KMS-11 (cell line): ENCODE measurements around the gene MB21D2.

Experiments
- H2AFZ ChIP-seq: fragments of 200-600 bp; sonication (generic); 2 replicates; pipeline ENCODE4 v1.6.1; 2016; ENCODE audit warnings: antibody characterized with exemption, mixed run types, low read depth
- H3K27ac ChIP-seq: fragments of 200-600 bp; sonication (generic); 2 replicates; pipeline ENCODE4 v1.6.1; 2016; ENCODE audit warnings: mild to moderate bottlenecking, mixed run types
- H3K27me3 ChIP-seq: fragments of 200-600 bp; sonication (generic); 2 replicates; pipeline ENCODE4 v1.6.1; 2017; ENCODE audit warnings: mild to moderate bottlenecking, low read depth, mixed run types, moderate library complexity; ENCODE audit not compliant: insufficient read depth
- H3K36me3 ChIP-seq: fragments of 200-600 bp; sonication (generic); 2 replicates; pipeline ENCODE4 v1.6.1; 2017; ENCODE audit warnings: mild to moderate bottlenecking, mixed run types; ENCODE audit not compliant: insufficient read depth
- H3K4me1 ChIP-seq: fragments of 200-600 bp; sonication (generic); 2 replicates; pipeline ENCODE4 v1.6.1; 2016; ENCODE audit warnings: mild to moderate bottlenecking, low read depth, mixed run types; ENCODE audit not compliant: poor library complexity, severe bottlenecking
- H3K4me2 ChIP-seq: fragments of 200-600 bp; sonication (generic); 2 replicates; pipeline ENCODE4 v1.7.0; 2016; ENCODE audit warnings: mild to moderate bottlenecking, mixed run types
- H3K4me3 ChIP-seq: fragments of 200-600 bp; sonication (generic); IDR thresholded peaks from 2 replicates; pipeline ENCODE4 v1.6.1; 2017; ENCODE audit warnings: low read depth, low read length, mixed read lengths; ENCODE audit not compliant: insufficient read depth
- H3K79me2 ChIP-seq: fragments of 200-600 bp; sonication (generic); 2 replicates; pipeline ENCODE4 v1.6.1; 2016; ENCODE audit warnings: low read depth, mixed run types; ENCODE audit not compliant: insufficient read depth
- H3K9ac ChIP-seq: fragments of 200-600 bp; sonication (generic); 2 replicates; pipeline ENCODE4 v1.6.1; 2016; ENCODE audit warnings: mild to moderate bottlenecking, mixed run types
- H4K20me1 ChIP-seq: fragments of 200-600 bp; sonication (generic); 2 replicates; pipeline ENCODE4 v1.6.1; 2016; ENCODE audit warnings: mild to moderate bottlenecking, mixed run types; ENCODE audit not compliant: insufficient read depth
- CTCF ChIP-seq: fragments of 200-600 bp; sonication (generic); conservative IDR thresholded peaks from 2 replicates; pipeline ENCODE4 v1.6.1; 2017; ENCODE audit warnings: low read depth, mild to moderate bottlenecking, antibody characterized with exemption, low read length, moderate library complexity, mixed read lengths

MB21D2 gene

GRCh38 chr3:192901435-192901834 lies 16.2 kb downstream of the MB21D2 start:
- Histone ChIP-seq H3K36me3 (no peaks in the 10 kb centered on the region), H4K20me1 (no peaks in the 10 kb centered on the region), H3K27ac (peak overlapping the region; percentile 99; the same call in 1 of the 2 replicates), H2AFZ (no peak overlapping the region), H3K4me3 (no peak overlapping the region), H3K4me2 (no peak overlapping the region), H3K27me3 (no peaks in the 10 kb centered on the region), H3K79me2 (peaks cover 90% of the 10 kb centered on the region), H3K9ac (no peak overlapping the region), H3K4me1 (peaks cover 77% of the 10 kb centered on the region)
- no peak for TF ChIP-seq CTCF

GRCh38 chr3:192899540-192899982 lies 18.1 kb downstream of the MB21D2 start:
- no peaks in the 10 kb centered on the region for H3K36me3 ChIP-seq
- peaks cover 93% of the 10 kb centered on the region for H3K79me2 ChIP-seq
- TF ChIP-seq CTCF = no peak
- peaks cover 88% of the 10 kb centered on the region for H3K4me1 ChIP-seq
- H2AFZ ChIP-seq = 0 out of 2 replicates have a peak overlapping the region, but pooled peaks have one; percentile 4
- H3K4me3 ChIP-seq = peak overlapping the region; percentile 14
- peak overlapping the region; percentile 88 for H3K4me2 ChIP-seq
- H3K27ac ChIP-seq = peak overlapping the region; percentile 99
- H4K20me1 ChIP-seq = no peaks in the 10 kb centered on the region
- H3K9ac ChIP-seq = peak overlapping the region; percentile 66
- H3K27me3 ChIP-seq = no peaks in the 10 kb centered on the region

- Histone ChIP-seq H3K27me3 (no peaks in the 10 kb centered on the region), H3K9ac (peak overlapping the region; percentile 66; the same call in 1 of the 2 replicates), H3K79me2 (peaks cover 83% of the 10 kb centered on the region)
These were observed 20.7 kb downstream of the MB21D2 start for GRCh38 chr3:192897005-192897404.

GRCh38 chr3:192896208-192896607 lies 21.4 kb downstream of the MB21D2 start:
- Histone ChIP-seq H3K79me2 (peaks cover 83% of the 10 kb centered on the region), H3K27me3 (no peaks in the 10 kb centered on the region), H2AFZ (no peak overlapping the region), H4K20me1 (no peaks in the 10 kb centered on the region), H3K4me1 (peaks cover 98% of the 10 kb centered on the region), H3K27ac (peak overlapping the region; percentile 99), H3K4me2 (peak overlapping the region; percentile 88), H3K9ac (no peak overlapping the region), H3K36me3 (no peaks in the 10 kb centered on the region), H3K4me3 (no peak overlapping the region)
- no peak; the same call in 1 of the 2 replicates for TF ChIP-seq CTCF

More at GRCh38 chr3:192897005-192897404, 20.7 kb downstream of the MB21D2 start:
- peak overlapping the region; percentile 99 for H3K27ac ChIP-seq
- H3K4me1 ChIP-seq = peaks cover 98% of the 10 kb centered on the region
- no peak overlapping the region for H2AFZ ChIP-seq
- TF ChIP-seq CTCF = no peak
- no peak overlapping the region for H3K4me3 ChIP-seq
- no peaks in the 10 kb centered on the region for H4K20me1 ChIP-seq
- no peaks in the 10 kb centered on the region for H3K36me3 ChIP-seq
- peak overlapping the region; percentile 88 for H3K4me2 ChIP-seq
